Fibroblast of lung (primary cell): Measurements from ENCODE around the gene PDE12. TPM values are rescaled to one million over a fixed set of nuclear protein-coding genes. Genes with fewer than 3 reads are reported as not detected.

Experiments
- DNase-seq, 2 donors: peaks; one replicate each; pipeline versions ENCODE4 v3.0.0 to v3.0.0-alpha.2; 2010; ENCODE audit warnings: low read depth in 2 of 2
- H2AFZ ChIP-seq: 2 replicates; pipeline ENCODE4 v1.5.1; 2012; ENCODE audit warnings: low read length, control low read depth, inconsistent platforms
- H3K27ac ChIP-seq: 2 replicates; pipeline ENCODE4 v1.5.1; 2011; ENCODE audit warnings: low read length, control low read depth; ENCODE audit not compliant: insufficient read depth
- H3K27me3 ChIP-seq: 2 replicates; pipeline ENCODE4 v1.5.1; 2011; ENCODE audit warnings: mild to moderate bottlenecking, low read length; ENCODE audit not compliant: control insufficient read depth, insufficient read depth
- H3K36me3 ChIP-seq: 2 replicates; pipeline ENCODE4 v1.5.1; 2011; ENCODE audit warnings: low read length; ENCODE audit not compliant: control insufficient read depth, insufficient read depth
- H3K4me1 ChIP-seq: 2 replicates; pipeline ENCODE4 v1.5.1; 2011; ENCODE audit warnings: low read length; ENCODE audit not compliant: control insufficient read depth, insufficient read depth; ENCODE audit errors: extremely low read depth
- H3K4me2 ChIP-seq: 2 replicates; pipeline ENCODE4 v1.5.1; 2011; ENCODE audit warnings: low read length, control low read depth; ENCODE audit not compliant: insufficient read depth; ENCODE audit errors: extremely low read depth
- H3K4me3 ChIP-seq, 4 experiments: fragments of 200-600 bp in 1 of 4; sonication (generic) in 1 of 4; replicated peaks in 1 of 4; 2 replicates each; pipeline ENCODE4 v1.5.1; 2011 to 2016; ENCODE audit warnings: low read length in 4 of 4, low read depth in 3 of 4, mild to moderate bottlenecking in 3 of 4, control low read depth in 2 of 4, inconsistent platforms in 1 of 4, mixed read lengths in 1 of 4; ENCODE audit not compliant: insufficient read depth in 1 of 4; ENCODE audit errors: control extremely low read depth in 1 of 4
- H3K79me2 ChIP-seq: 2 replicates; pipeline ENCODE4 v1.5.1; 2012; ENCODE audit warnings: mild to moderate bottlenecking, low read length, inconsistent platforms; ENCODE audit not compliant: control insufficient read depth, insufficient read depth
- H3K9ac ChIP-seq: 2 replicates; pipeline ENCODE4 v1.5.1; 2011; ENCODE audit warnings: mild to moderate bottlenecking, low read length, control low read depth; ENCODE audit not compliant: insufficient read depth
- H3K9me3 ChIP-seq: 2 replicates; pipeline ENCODE4 v1.5.1; 2012; ENCODE audit warnings: low read depth, low read length; ENCODE audit not compliant: control insufficient read depth, insufficient read depth
- H4K20me1 ChIP-seq: 2 replicates; pipeline ENCODE4 v1.5.1; 2011; ENCODE audit warnings: low read length; ENCODE audit not compliant: control insufficient read depth, insufficient read depth; ENCODE audit errors: extremely low read depth
- CTCF ChIP-seq, 2 donors: IDR thresholded peaks in 1 of 2; conservative IDR thresholded peaks in 1 of 2; 1 replicate in 1 of 2; 2 replicates in 1 of 2; pipeline ENCODE4 v1.5.1; 2011 to 2012; ENCODE audit warnings: low read length in 2 of 2, control low read depth in 1 of 2, inconsistent platforms in 1 of 2, low read depth in 1 of 2, mild to moderate bottlenecking in 1 of 2
- EZH2 ChIP-seq: IDR thresholded peaks from 2 replicates; pipeline ENCODE4 v1.5.1; 2012; ENCODE audit warnings: low read length, control low read depth, mild to moderate bottlenecking; ENCODE audit errors: missing control alignments
- polyA plus RNA-seq, 2 donors: library from polyadenylated mRNA; depleted of rRNA in 1 of 2; stranded (reverse) in 1 of 2; unstranded in 1 of 2; fragments of >200 nt; gene quantifications; 2 replicates each; pipeline ENCODE4 v1.2.1, GENCODE V29; 2011 to 2012; ENCODE audit warnings: missing spikeins in 1 of 2
- total RNA-seq: library from RNA; depleted of rRNA; stranded (reverse); fragments of >200 nt; gene quantifications from 2 replicates; pipeline ENCODE4 v1.2.1, GENCODE V29; 2014

The PDE12 gene
- total and polyA plus RNA-seq, 2 donors (not counting 1 experiment from before 2014, with no cell fraction given), result 11.1 to 11.2 TPM

- H3K4me2 ChIP-seq, result peak overlapping the region; percentile 96
- peaks cover 76% of the 10 kb centered on the region for H3K79me2 ChIP-seq
- peaks cover 25% of the 10 kb centered on the region for H4K20me1 ChIP-seq
- DNase-seq, result no peak
- H3K4me3 ChIP-seq, result peak overlapping the region; percentile 60 to 98 (median 86)
- H3K27me3 ChIP-seq, result no peaks in the 10 kb centered on the region
- H3K9me3 ChIP-seq, result no peaks in the 10 kb centered on the region
- peaks cover 7% of the 10 kb centered on the region for H3K4me1 ChIP-seq
- TF ChIP-seq CTCF (conservative IDR thresholded peaks at IDR 0.05 in 1 of 2, IDR thresholded peaks at IDR 0.05 in 1 of 2; ENCODE audit: low read depth in 1 of 2, low read length in 2 of 2) (no peak), EZH2 (no peak)
- no peak overlapping the region for H2AFZ ChIP-seq
- H3K27ac ChIP-seq, result peak overlapping the region; percentile 97
- H3K9ac ChIP-seq, result peak overlapping the region; percentile 46
- H3K36me3 ChIP-seq, result peaks cover 1% of the 10 kb centered on the region
Observed at GRCh38 chr3:57594576-57594975, 38.5 kb downstream of the PDE12 start.

- Histone ChIP-seq H3K4me2 (peak overlapping the region; percentile 17), H3K4me3 (peak overlapping the region; percentile 60 to 98 (median 86)), H3K79me2 (peaks cover 59% of the 10 kb centered on the region), H3K9me3 (no peaks in the 10 kb centered on the region), H3K36me3 (peaks cover 1% of the 10 kb centered on the region), H3K9ac (peak overlapping the region; percentile 90), H3K27me3 (no peaks in the 10 kb centered on the region), H4K20me1 (peaks cover 25% of the 10 kb centered on the region), H3K4me1 (peaks cover 7% of the 10 kb centered on the region), H3K27ac (peak overlapping the region; percentile 97), H2AFZ (no peak overlapping the region)
- TF ChIP-seq CTCF (conservative IDR thresholded peaks at IDR 0.05 in 1 of 2, IDR thresholded peaks at IDR 0.05 in 1 of 2; ENCODE audit: low read depth in 1 of 2, low read length in 2 of 2) (no peak), EZH2 (no peak)
- peak; percentile 86 to 94 for DNase-seq
Observed at GRCh38 chr3:57596495-57597126, 40.5 kb downstream of the PDE12 start.

GRCh38 chr3:57597127-57597923, 41.3 kb downstream of the PDE12 start, which contains the start of gene ARF4:
TSS of gene ARF4 (minus strand) at chr3:57597344. CDS start at chr3:57597140, 204 bp downstream.
- peak; percentile 99 for DNase-seq
- Histone ChIP-seq H3K9ac (peak within 1 kb of the TSS; percentile 90), H3K4me3 (peak within 1 kb of the TSS; percentile 84 to 98 (median 92)), H3K4me1 (peaks cover 5% of the 10 kb centered on the region), H3K27me3 (no peaks in the 10 kb centered on the region), H2AFZ (peak within 1 kb of the TSS; percentile 76), H3K79me2 (peaks cover 52% of the 10 kb centered on the region), H4K20me1 (peaks cover 23% of the 10 kb centered on the region), H3K27ac (peak within 1 kb of the TSS; percentile 100), H3K36me3 (peaks cover 1% of the 10 kb centered on the region), H3K4me2 (peak within 1 kb of the TSS; percentile 99), H3K9me3 (no peaks in the 10 kb centered on the region)
- peak in 1 of 2 donors; percentile 15 for TF ChIP-seq CTCF (conservative IDR thresholded peaks at IDR 0.05 in 1 of 2, IDR thresholded peaks at IDR 0.05 in 1 of 2; ENCODE audit: low read depth in 1 of 2, low read length in 2 of 2)
- no peak for TF ChIP-seq EZH2
